ENCODE data around the gene NLRP5.
"Not testable (repeated sequence)": the region's sequence is repeated elsewhere in the genome, so short reads cannot be mapped to it uniquely, and the experiment has no call there.

NLRP5 gene

DNA sequence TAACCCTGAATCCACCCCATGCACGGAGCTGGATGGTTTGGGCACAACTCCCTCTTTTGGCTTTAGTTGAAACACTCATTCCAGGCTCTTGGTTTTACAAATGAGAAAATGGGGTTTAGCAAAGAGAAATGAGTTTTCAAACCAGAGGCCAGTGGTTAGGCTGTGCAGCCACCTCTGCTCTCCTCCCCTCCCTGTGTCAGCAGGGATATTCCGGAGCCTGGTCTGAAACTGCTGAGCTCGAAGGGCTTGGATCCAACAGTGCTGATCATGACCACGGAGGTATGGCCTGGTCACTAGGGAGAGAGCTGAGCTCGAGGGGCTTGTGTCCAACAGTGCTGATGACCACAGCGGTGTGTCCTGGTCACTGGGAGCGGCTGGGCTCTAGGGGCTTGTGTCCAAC, 93.0 kb downstream of the NLRP5 start:
- no peak for DNase-seq

DNA sequence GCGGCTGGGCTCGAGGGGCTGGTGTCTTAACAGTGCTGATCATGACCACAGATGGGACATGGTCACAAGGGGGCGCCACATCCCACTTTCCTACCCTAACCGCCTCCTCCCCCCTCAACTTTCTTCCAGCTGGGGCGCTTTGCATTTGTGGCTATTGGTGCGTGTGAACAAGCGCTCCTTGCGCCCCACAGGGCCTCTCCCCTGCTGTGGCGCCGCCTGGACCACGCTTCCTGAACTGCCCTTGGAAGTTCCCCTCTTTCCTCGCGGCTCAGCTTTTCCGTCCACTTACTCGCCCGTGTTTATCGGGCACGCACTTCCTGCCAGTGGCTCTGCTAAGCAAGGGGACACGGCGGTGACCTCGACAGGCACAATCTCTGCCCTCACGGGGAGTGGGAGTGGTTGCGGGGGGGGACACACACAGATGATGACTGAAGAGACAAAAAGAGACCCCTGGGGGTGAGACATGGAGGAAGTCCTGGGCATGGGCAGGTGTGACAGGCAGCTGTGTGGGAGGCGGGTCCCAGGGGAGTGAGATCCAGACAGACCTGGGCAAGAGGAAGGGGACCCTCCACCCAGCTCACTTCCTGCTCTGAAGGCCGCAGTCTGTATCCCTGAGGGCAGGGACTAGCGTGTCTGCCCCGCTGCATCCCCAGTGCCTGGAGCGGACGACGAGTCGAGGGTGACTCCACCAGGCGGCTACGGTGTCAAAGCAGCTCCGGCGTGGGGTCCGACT, 94.3 kb downstream of the NLRP5 start:
- peak; percentile 13 for DNase-seq

DNA sequence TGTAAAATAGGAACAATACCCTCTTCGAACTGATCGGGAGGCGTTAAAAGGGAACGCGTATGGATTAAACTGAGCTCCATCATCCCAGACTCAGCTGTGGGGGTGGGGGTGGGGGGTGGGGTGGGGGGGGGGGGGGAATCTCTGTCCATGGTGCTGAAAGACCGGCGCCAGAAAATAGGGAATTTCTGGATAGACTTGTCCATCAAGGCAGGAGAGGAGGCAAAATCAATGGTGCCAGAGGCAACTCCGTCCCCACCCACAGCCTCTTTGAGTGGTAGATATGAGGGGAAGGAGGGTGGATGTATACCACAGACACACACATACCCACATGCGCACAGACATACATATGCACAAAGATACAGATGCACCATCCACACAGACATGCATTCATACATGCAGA, 97.1 kb downstream of the NLRP5 start:
- no peak for DNase-seq

DNA sequence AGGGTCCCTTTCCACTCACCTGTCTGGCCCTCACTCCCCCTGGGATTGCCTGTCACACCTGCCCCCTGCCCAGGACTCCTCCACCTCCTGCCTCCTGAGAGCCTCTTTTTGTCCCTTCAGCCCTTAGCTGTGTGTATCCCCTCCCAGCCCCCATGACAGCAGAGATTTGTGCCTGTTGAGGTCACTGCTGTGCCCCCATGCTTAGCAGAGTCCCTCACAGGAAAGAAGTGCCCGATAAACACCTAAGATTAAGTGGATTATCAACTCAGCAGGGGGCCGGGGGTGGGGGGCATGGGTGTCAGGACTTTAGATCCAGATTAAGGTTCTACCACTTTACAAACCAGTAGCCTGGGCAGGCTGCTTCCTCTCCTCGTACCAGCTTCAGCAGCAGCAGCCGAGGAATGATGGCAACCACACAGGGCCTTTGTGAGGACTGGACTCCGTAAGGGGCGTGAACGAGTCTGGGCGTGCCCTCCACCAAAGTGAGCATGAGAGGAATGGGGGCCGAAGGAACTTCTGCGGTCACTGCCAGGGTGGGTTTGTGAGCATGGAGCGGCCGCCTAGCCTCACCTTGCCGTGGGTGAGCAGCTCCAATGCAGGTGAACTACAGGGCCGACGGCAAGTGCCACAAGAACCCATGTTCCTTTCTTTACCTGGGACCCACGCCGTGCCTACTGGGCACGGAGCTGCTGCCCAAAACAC, 98.4 kb downstream of the NLRP5 start:
- no peak for DNase-seq

DNA sequence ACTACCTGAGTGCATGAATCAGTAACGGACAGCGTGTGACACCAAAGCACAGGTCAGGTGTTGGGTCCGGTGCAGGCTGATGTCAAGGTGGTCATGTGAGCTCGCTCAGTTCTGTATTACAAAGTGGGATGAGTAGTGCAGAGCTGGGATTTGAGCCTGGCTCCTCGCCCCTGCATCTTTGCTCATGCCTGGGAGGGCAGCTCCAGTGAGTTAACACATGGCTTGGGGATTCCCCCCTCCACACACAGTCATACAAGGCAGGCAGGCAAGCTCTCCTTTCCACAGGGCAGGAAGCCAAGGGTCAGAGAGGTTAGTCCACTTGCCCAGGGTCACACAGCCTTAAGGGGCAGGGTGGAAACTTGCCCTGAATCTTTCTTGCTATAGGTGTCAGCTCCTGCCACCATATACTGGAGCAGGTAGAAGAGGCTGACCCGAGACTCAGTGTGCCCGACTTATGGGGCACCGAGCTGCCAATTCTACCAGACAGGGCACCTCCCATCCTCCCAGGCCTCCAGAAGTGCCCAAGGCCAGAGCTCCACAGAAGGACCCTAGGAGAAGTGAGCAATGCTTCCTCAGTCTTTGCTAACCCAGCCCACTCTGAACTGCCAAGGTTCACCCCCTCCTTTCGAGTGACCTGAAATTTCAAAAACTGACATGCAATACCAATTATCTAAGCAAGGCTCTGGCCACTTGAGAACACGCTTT, 99.1 kb downstream of the NLRP5 start:
- no peak for DNase-seq

DNA sequence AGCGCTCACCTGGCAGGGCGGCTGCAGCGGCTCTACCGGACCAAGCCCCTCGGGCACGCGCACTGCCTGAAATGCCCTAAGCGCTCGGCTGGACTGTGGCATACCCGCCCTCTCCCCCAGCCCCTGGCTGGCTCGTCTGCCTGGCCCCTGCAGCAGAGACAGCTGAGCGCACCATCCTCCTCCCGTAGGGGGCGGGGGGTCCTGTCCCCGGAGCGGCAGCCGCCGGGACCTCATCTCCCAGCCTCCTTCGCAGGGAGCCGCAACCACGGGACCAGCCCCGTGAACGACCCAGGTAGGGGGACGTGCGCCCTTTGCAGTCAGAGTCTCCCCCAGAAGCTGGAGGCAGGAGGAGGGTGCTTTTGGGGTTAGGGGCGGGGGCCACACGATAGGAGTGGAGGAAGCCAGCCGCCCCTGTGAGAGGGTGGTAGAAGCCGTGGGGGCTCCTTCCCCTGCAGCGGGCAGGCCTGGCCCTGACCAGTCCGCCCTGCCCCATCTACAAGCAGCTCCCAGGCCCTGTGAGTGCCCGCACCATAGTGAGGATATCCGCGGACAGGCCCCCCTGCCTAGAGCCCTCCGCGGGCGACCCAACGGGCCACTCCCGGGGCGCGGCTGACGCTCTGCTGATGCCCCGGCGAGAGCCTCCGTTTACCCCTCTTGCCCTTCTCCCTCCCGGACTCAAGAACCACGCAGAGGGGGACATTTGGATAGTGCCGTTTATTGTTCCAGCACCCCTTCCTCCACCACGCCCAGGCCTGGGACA, 100.3 kb downstream of the NLRP5 start:
- no peak for DNase-seq

DNA sequence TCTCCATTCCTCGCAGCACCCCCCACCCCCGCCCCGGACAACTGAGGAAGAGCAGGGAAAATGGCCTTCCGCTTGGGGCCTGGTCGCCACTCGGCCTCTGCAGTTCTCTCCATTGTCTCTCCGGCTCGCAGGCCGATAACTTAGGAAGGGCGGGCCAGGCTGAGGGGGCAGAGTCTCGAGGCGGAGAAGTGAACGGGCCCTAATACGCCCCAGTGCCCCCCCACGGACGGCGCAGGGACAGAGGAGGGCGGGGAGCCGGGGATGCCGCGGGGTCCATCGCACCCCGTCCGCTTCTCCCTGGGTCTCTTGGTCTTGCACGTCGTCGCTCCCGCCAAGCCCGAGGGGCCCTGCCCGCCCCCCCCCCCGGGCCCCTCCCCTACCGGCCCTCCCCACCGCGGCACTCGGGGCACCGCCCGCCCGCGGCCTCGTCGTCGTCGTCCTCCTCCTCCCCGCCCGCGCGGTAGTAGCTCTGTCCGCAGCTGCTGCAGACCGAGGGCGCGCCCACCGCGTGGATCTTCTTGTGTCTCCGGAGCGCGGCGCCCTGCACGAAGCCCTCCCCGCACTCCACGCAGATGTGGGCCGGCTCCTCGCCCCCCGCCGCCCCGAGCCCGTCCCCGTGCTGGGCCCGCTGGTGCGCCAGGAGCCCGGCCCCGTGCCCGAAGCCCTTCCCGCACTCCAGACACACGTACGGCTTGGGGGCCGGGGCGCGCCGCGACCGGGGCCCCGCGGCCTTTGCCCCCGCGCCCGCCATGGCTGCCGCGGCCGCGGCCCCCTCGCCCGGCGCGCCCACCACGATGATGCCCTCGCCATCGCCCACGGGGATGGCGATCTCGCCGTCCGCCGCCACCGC, 101.3 kb downstream of the NLRP5 start:
- no peak for DNase-seq

DNA sequence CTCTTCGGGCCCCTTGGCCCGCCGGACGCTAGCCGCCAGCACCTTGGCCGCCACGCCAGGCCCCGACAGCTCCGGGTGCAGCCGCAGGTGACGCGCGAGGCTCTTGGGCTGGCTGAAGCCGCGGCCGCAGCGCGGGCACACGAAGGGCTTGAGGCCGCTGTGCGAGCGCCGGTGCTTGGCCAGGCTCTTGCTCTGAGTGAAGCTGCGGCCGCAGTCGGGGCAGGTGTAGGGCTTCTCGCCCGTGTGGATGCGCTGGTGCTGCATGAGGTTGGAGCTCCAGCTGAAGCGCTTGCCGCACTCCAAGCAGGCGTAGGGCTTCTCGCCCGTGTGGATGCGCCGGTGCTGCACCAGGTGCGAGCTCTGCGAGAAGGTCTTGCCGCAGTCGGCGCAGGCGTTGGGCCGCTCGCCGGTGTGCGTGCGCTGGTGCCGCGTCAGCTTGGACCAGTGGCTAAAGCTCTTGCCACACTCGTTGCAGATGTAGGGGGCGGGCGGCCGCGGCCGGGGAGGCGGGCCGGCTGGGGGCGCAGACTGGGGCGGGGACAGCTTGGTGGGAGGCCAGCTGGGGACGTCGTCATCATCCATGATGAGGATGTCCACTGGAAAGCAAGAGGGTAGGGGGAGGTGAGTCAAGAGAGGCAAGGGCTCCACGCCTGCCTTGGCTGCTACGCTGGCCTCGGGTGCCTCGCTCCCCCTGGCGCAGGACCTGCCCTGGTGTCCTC, 102.1 kb downstream of the NLRP5 start:
- no peak for DNase-seq

DNA sequence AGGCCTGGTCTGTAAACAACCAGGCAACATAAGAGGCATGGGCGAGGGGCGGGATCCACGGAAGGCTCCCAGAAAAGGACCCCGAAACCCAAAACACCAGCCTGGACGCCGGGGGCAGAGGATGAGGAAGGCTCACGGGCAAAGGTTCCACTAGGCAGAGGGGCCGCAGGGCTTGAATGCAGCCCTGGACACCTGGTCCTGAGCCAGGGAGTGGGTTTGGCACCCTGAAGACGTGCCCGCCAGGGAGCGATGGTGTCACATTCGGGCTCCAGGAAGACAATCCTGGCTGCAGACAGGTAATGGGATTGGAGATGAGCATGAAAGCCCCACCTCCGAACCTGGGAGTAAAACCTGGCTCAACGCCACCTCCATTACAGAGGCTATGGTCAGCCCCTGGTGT, 102.8 kb downstream of the NLRP5 start:
- DNase-seq = no peak

DNA sequence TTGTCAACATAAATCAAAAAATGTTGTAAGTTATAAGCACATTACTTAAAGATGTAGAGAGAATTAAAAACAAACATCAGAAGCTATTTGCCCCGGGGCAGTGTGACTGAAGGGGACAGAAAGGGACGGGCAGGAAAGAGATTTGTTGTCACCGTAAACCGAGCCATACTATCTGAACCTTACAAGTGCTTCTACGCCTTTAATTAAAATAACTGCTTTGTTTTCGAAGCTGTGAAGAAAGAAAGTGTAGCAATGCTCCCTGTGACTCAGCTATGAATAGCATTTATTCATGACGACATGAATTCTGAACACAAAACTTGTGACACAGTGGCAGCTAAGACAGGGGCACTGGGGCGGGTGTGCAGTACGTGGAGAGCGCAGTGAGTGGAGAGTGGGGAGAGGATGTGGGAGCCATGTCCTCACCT, 104.5 kb downstream of the NLRP5 start:
- no peak for DNase-seq

DNA sequence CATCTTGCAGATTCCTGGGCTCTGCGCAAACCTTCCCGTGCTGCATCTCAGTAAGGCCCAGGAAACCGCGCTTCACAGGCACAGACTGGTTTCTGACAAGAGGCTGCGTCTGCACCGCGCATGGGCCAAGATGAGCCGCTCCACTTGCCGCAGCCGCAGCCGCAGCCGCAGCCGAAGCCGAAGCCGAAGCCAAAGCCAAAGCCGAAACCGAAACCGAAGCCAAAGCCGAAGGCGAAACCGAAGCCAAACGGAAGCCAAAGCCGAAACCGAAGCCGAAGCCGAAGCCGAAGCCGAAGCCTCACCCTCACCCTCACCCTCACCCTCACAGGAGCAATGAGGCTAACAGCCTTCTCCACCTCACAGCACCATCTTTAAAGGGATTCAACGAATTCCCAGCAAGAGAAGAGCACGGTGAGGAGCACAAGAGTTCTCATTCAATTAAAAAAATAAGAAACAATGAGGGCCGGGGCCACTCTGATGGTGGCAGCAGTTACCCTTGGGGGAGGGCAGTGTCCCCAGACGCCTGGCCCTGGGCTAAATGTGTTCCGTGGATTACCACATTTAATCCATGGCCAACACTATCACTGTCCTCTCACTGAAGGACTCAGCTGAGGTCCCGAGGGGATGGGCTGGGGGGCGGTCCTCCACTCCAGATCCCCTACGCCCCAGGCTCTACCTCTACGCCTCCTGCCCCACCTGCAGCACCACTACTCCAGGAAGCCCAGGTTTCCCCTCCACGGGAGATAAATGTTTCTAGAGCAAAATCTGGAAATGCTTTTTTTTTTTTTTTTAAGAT, 105.4 kb downstream of the NLRP5 start:
- DNase-seq = peak; percentile 26

DNA sequence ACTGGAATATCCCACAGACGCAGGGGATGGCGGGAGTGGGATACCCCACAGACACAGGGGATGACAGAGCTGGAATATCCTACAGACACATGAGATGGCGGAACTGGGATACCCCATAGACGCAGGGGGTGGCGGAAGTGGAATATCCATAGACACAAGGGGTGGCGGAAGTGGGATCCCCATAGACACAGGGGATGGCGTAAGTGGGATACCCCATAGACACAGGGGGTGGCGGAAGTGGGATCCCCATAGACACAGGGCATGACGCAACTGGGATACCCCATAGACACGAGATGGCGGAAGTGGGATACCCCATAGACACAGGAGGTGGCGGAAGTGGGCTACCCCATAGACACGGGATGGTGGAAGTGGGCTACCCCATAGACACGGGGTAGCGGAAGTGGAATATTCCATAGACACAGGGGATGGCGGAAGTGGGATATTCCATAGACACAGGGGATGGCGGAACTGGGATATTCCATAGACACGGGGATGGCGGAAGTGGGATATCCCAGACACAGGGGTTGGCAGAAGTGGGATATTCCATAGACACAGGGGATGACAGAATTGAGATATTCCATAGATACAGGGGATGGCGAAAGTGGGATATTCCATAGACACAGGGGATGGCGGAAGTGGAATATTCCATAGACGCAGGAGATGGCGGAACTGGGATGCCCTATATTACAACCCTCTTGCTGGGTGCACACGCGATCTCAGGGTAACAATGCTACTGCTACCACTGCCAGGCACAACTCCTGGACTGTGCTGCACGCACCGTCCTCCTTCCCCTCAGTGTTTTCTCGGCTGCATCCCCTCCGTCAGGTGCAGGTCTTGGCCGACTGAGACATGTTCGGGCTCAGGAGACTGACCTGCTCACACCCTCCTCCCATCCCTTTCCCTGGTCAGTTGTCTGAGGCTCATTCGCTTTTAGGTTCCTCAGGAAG, 106.4 kb downstream of the NLRP5 start:
- no peak for DNase-seq

DNA sequence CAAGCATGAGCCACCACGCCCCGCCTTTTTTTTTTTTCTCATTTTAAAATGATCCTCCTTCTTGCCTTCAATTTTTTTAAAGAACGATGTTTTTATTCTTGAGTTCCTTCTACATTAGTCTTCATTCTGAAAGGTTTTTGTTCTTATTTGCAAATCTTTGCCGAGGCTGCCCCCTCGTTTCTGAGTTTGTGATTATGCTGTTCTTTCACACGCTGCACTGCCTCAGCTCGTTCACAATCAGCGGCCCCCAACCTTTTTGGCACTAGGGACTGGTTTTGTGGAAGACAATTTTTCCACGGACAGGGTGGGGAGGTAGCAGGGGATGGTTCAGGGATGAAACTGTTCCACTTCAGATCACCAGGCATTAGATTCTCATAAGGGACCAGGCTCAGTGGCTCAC, 107.9 kb downstream of the NLRP5 start:
- DNase-seq = no peak

DNA sequence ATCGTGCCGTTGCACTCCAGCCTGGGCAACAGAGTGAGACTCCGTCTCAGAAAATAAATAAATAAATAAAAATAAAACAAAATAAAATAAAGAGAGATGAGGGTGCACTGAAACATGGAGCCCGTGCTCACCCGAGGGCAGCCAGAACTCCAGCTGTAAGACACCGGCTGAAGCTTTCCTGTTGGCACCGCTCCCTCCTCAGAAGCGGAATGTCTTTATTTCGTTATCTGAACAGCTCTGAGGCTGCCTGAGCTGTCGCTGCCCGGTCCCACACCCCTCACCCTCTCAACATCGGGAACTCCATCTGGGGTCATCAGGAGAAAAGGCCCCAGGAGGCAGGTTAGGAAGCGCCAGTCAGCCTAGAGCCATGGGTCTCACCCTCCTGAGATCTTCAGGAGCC, 110.1 kb downstream of the NLRP5 start:
- no peak for DNase-seq

DNA sequence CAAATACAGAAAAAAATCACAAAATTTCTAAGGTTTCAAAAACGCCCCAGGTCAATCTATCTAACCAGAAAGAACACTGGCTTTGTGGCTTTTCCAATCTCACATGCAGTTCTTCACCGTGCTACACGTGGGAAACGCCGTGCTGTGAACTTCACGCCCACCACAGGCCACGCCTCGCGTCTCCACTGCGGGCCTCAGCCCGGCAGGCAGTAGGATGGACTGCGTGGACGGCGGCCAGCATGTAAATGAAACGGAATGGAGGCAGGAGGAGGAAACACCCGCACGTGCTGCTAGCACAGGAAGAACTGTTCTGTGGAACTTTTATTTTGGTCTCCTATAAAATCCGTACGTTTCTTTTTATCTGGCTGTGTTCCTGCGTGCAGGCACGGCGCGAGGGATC, 110.7 kb downstream of the NLRP5 start:
- no peak for DNase-seq

DNA sequence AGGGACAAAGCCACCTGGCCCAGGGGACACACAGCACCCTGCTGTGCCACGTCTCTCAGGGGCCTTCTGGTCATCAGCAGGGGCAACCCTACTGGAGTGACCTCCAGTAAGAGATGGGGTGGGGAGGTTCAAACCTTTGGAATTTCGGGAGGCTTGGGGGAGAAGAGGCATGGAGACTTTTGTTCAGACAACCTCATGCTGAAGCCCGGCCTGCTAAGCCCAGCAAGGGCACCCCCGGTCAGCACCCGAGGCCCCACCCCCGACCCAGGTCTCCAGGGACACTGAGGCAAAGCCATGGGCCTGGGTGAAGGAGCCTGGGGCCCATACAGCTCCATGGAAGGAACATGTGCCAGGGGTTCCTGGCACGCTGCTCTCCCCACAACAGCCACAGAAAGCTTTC, 111.2 kb downstream of the NLRP5 start:
- DNase-seq = no peak

DNA sequence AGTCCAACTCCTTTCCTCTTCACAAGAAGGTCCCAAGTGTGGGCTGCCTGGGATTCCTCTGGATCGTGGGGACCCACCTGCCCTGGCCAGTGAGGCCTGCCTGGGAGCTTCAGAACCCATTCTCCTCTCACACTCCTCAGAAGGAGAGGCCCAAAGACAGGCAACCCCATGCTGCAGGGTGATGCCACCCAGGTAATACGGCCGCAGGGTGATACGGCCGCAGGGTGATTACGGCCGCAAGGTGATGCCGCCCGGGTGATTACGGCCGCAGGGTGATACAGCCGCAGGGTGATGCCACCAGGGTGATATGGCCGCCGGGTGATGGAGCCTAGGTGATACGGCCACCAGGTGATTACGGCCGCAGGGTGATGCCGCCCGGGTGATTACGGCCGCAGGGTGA, 111.7 kb downstream of the NLRP5 start:
- not testable (repeated sequence) for DNase-seq

DNA sequence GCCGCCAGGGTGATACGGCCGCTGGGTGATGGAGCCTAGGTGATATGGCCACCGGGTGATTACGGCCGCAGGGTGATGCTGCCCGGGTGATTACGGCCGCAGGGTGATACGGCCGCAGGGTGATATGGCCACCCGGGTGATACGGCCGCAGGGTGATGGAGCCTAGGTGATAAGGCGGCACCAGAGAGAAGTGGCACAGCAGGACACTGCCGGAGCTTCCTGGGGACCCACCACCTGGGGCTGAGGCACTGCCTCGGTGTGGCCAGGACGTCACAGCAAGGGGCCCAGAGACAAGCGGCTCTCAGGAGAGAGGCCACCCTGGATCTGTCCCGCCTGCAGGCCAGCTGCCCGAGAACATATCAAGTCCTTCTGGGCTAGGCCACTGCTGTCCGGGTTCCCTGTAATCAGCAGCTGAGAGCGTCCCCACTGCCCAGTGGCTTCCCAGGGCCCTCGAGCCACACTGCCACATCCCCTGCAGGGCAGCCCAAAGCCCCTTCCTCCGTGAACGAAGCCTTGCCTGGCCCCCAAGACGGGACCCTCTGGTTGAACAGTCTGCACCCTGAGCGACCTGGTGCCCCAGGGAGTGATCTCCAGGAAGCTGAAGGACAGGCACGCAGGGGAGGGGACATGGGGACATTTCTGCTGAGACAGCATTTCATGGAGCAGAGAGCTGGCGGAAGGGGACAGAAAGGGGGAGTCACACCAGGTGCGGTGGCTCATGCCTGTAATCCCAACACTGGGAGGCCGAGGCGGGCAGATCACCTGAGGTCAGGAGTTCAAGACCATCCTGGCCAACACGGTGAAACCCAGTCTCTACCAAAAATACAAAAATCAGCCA, 112.4 kb downstream of the NLRP5 start:
- DNase-seq = no peak
